GM12878 (cell line): ENCODE results near the gene TEKT2. TPM values are rescaled to one million over a fixed set of nuclear protein-coding genes. Genes with fewer than 3 reads are reported as not detected.

Source experiments
- ATAC-seq: fragments of 200-7000 bp; cut with Tn5 transposase; 3 replicates; pipeline ENCODE4 v1.9.1; 2020; ENCODE audit warnings: mild to moderate bottlenecking, moderate library complexity
- BruUV-seq: library from RNA; stranded (reverse); fragments of 400-500 nt; replicated peaks from 2 replicates; lab custom pipeline; 2021; lab: Mats Ljungman, UMichigan
- CTCF ChIA-PET: fragments of 300-600 bp; sonication (Branson Sonifier 250); formaldehyde crosslinking; extraction: SDS; loops from one replicate; lab custom pipeline; 2021; ENCODE audit warnings: inconsistent platforms; lab: Yijun Ruan, JAX
- POLR2A ChIA-PET: fragments of 350-600 bp; formaldehyde crosslinking; extraction: SDS; loops from one replicate; lab custom pipeline; 2021; ENCODE audit warnings: inconsistent platforms; lab: Charles Lee
- RAD21 ChIA-PET: fragments of 300-600 bp; sonication (Branson Sonifier 250); formaldehyde crosslinking; loops from one replicate; lab custom pipeline; 2023; ENCODE audit warnings: antibody characterized with exemption; ENCODE audit not compliant: unreplicated experiment; lab: Charles Lee
- SMC1A ChIA-PET: fragments of 300-600 bp; sonication (Branson Sonifier 250); formaldehyde crosslinking; loops from one replicate; lab custom pipeline; 2023; ENCODE audit not compliant: unreplicated experiment, uncharacterized antibody; lab: Charles Lee
- DNase-seq: peaks from one replicate; pipeline ENCODE4 v3.0.0-alpha.2; 2011; ENCODE audit warnings: low read depth, low spot score
- FAIRE-seq: peaks from 3 replicates; lab custom pipeline; 2011; peaks lifted over from hg19 to GRCh38; lab: Jason Lieb, UNC
- H2AFZ ChIP-seq: 2 replicates; pipeline ENCODE4 v1.6.0; 2011; ENCODE audit warnings: low read depth, low read length, control low read depth; ENCODE audit not compliant: control insufficient read depth
- H3K27ac ChIP-seq: 2 replicates; pipeline ENCODE4 v1.5.1; 2011; ENCODE audit warnings: control low read depth; ENCODE audit not compliant: control insufficient read depth, insufficient read depth
- H3K27me3 ChIP-seq, 2 experiments: replicated peaks in 1 of 2; 2 replicates each; pipeline versions ENCODE4 v1.6.0 to v1.6.1; 2011; ENCODE audit warnings: low read length in 1 of 2; ENCODE audit not compliant: control insufficient read depth in 2 of 2, insufficient read depth in 2 of 2
- H3K36me3 ChIP-seq, 2 experiments: 2 replicates each; pipeline ENCODE4 v1.5.1; 2011; ENCODE audit warnings: low read length in 1 of 2; ENCODE audit not compliant: control insufficient read depth in 2 of 2, insufficient read depth in 2 of 2
- H3K4me1 ChIP-seq: 2 replicates; pipeline ENCODE4 v1.6.1; 2011; ENCODE audit warnings: mild to moderate bottlenecking, low read length, moderate library complexity, mixed read lengths; ENCODE audit not compliant: control insufficient read depth, insufficient read depth
- H3K4me2 ChIP-seq: 2 replicates; pipeline ENCODE4 v1.6.0; 2011; ENCODE audit warnings: control low read depth; ENCODE audit not compliant: control insufficient read depth, insufficient read depth
- H3K4me3 ChIP-seq: fragments of 200-600 bp; sonication (generic); 2 replicates; pipeline ENCODE4 v1.5.1; 2016
- H3K79me2 ChIP-seq: 2 replicates; pipeline ENCODE4 v1.6.0; 2011; ENCODE audit warnings: low read length; ENCODE audit not compliant: control insufficient read depth, insufficient read depth
- H3K9ac ChIP-seq: 2 replicates; pipeline ENCODE4 v1.8.0; 2011; ENCODE audit warnings: low read length, control low read depth, mixed read lengths; ENCODE audit not compliant: control insufficient read depth, insufficient read depth
- H3K9me3 ChIP-seq: replicated peaks from 3 replicates; pipeline ENCODE4 v1.5.1; 2011; ENCODE audit warnings: mild to moderate bottlenecking, low read length; ENCODE audit not compliant: control insufficient read depth, insufficient read depth
- H4K20me1 ChIP-seq: 2 replicates; pipeline ENCODE4 v1.6.0; 2011; ENCODE audit not compliant: control insufficient read depth, insufficient read depth
- BCLAF1 ChIP-seq: fragments of 450-650 bp; IDR thresholded peaks from 2 replicates; pipeline ENCODE4 v1.6.1; 2017; ENCODE audit warnings: antibody characterized with exemption, mild to moderate bottlenecking, moderate library complexity
- CEBPB ChIP-seq, 2 experiments: fragments of 150-350 bp in 1 of 2; IDR thresholded peaks; 2 replicates each; pipeline ENCODE4 v1.6.1; 2012 to 2014; ENCODE audit warnings: low read depth in 2 of 2, low read length in 2 of 2, borderline replicate concordance in 1 of 2, inconsistent platforms in 1 of 2
- CHD2 ChIP-seq: IDR thresholded peaks from 2 replicates; pipeline ENCODE4 v1.6.1; 2011; ENCODE audit warnings: low read depth, low read length, improper control_type of control experiment, borderline replicate concordance
- FOXK2 ChIP-seq: fragments of 450-650 bp; IDR thresholded peaks from 2 replicates; pipeline ENCODE4 v1.6.1; 2017; ENCODE audit warnings: mild to moderate bottlenecking, moderate library complexity
- HDGF ChIP-seq: fragments of 450-650 bp; IDR thresholded peaks from 2 replicates; pipeline ENCODE4 v1.6.1; 2016; ENCODE audit warnings: antibody characterized with exemption
- MAX ChIP-seq: IDR thresholded peaks from 2 replicates; pipeline ENCODE4 v1.6.1; 2012; ENCODE audit warnings: low read depth, low read length, improper control_type of control experiment
- NFXL1 ChIP-seq: fragments of 450-650 bp; IDR thresholded peaks from 2 replicates; pipeline ENCODE4 v1.6.1; 2017; ENCODE audit warnings: antibody characterized with exemption, mild to moderate bottlenecking, borderline replicate concordance
- RB1 ChIP-seq: fragments of 450-650 bp; formaldehyde crosslinking; IDR thresholded peaks from 2 replicates; pipeline ENCODE4 v1.6.1; 2017; ENCODE audit warnings: mild to moderate bottlenecking, borderline replicate concordance
- ZBTB40 ChIP-seq: fragments of 450-650 bp; IDR thresholded peaks from 2 replicates; pipeline ENCODE4 v1.6.1; 2016; ENCODE audit warnings: mild to moderate bottlenecking, moderate library complexity, borderline replicate concordance
- WGBS: methylation state at CpG from one replicate; pipeline ENCODE4 v1.1.6; 2016; ENCODE audit warnings: low lambda C conversion rate; ENCODE audit not compliant: insufficient replicate concordance, insufficient coverage; ENCODE audit errors: missing lambda C conversion rate; 5-methylcytosine and 5-hydroxymethylcytosine counted together
- in situ Hi-C: fragments of 300-500 bp; cut with MboI; formaldehyde crosslinking; loops from 9 replicates; pipeline ENCODE4 v1.14.3; 2018; ENCODE audit warnings: mixed read lengths
- intact Hi-C: fragments of 100-400 bp; cut with micrococcal nuclease; formaldehyde crosslinking; loops from one replicate; pipeline ENCODE4 v1.14.2; 2022; ENCODE audit not compliant: unreplicated experiment
- polyA plus RNA-seq, 11 experiments: library from polyadenylated mRNA; depleted of rRNA in 4 of 11; unstranded in 6 of 11; stranded (reverse) in 5 of 11; fragments of >200 nt; fragmentation: Nextera tagmentation in 4 of 11; fragmentation: Illumina TruSeq in 1 of 11; extraction: Ambion mirVana in 4 of 11; extraction: Trizol in 1 of 11; gene quantifications; 1 replicate in 1 of 11; 2 replicates in 10 of 11; pipeline versions ENCODE4 v1.2.1 to v1.2.3, GENCODE V29; 2011 to 2016; ENCODE audit warnings: inconsistent platforms in 2 of 11, missing spikeins in 2 of 11, low read depth in 1 of 11
- total RNA-seq, 4 experiments: library from RNA; depleted of rRNA in 3 of 4; stranded (reverse); fragments of >200 nt in 3 of 4; fragmentation: Illumina TruSeq in 1 of 4; extraction: Trizol in 1 of 4; gene quantifications; 2 replicates each; pipeline versions ENCODE4 v1.2.1 to v1.2.3, GENCODE V29; 2013 to 2021

TEKT2 gene
- total and polyA plus RNA-seq, 10 of the 15 experiments (the other 5 are each of a cell fraction or from before 2014, with no cell fraction given) = 0.07 to 0.13 TPM; not detected in 8

GRCh38 chr1:36076979-36077573 lies 6.8 kb upstream of the TEKT2 start:
- Histone ChIP-seq H3K9ac (no peak overlapping the region), H3K4me3 (no peak overlapping the region), H3K4me1 (no peaks in the 10 kb centered on the region), H4K20me1 (no peaks in the 10 kb centered on the region), H3K9me3 (no peaks in the 10 kb centered on the region), H3K27ac (no peak overlapping the region), H3K79me2 (no peaks in the 10 kb centered on the region), H2AFZ (no peak overlapping the region), H3K36me3 (no peaks in the 10 kb centered on the region), H3K4me2 (no peak overlapping the region), H3K27me3 (no peaks in the 10 kb centered on the region)
- WGBS = 33% methylated on average over 4 of the region's 4 CpGs
- ChIA-PET CTCF (no interaction called here), SMC1A (no interaction called here), RAD21 (no interaction called here), POLR2A (no interaction called here)
- intact Hi-C loops = no loop called here
- TF ChIP-seq NFXL1 (no peak), RB1 (no peak), FOXK2 (no peak), CHD2 (no peak), BCLAF1 (no peak), CEBPB (IDR thresholded peaks at IDR 0.05; ENCODE audit: borderline replicate concordance in 1 of 2, low read depth in 2 of 2, low read length in 2 of 2) (no peak), ZBTB40 (no peak), HDGF (no peak), MAX (no peak)
- no peak for ATAC-seq
- FAIRE-seq = no peak
- DNase-seq = no peak
- in situ Hi-C loops = no loop called here
- no TSS peak for BruUV-seq
